A549 (cell line): Measurements from ENCODE around the gene PTPRD. TPM values are rescaled to one million over a fixed set of nuclear protein-coding genes. Genes with fewer than 3 reads are reported as not detected.

Experiments used
- ATAC-seq, 2 experiments: fragments of 200-7000 bp in 1 of 2; fragments of >200 bp in 1 of 2; cut with Nextera tagmentation in 1 of 2; cut with Tn5 transposase in 1 of 2; 3 replicates each; pipeline versions ENCODE4 v1.8.0 to v1.9.1; 2018 to 2020; ENCODE audit warnings: mild to moderate bottlenecking in 1 of 2, moderate library complexity in 1 of 2
- CTCF ChIA-PET: fragments of 300-600 bp; sonication (Branson Sonifier 250); formaldehyde crosslinking; extraction: SDS; loops from one replicate; lab custom pipeline; 2021; ENCODE audit warnings: antibody characterized with exemption, inconsistent platforms; lab: Yijun Ruan, JAX
- POLR2A ChIA-PET: fragments of 350-600 bp; formaldehyde crosslinking; extraction: SDS; loops from one replicate; lab custom pipeline; 2021; ENCODE audit warnings: antibody characterized with exemption, inconsistent platforms; lab: Yijun Ruan, JAX
- DNase-seq, 2 experiments: peaks; one replicate each; pipeline versions ENCODE4 v3.0.0 to v3.0.0-alpha.2; 2011 to 2016; ENCODE audit warnings: low read depth in 1 of 2, low spot score in 1 of 2
- FAIRE-seq: peaks from 2 replicates; lab custom pipeline; 2011; peaks lifted over from hg19 to GRCh38; lab: Jason Lieb, UNC
- H3K27ac ChIP-seq, 2 experiments: fragments of >200 bp; sonication (Bioruptor Twin); formaldehyde crosslinking; 3 replicates each; pipeline ENCODE4 v1.5.1; 2016 to 2017
- H3K4me1 ChIP-seq: fragments of >200 bp; sonication (Bioruptor Twin); formaldehyde crosslinking; 3 replicates; pipeline ENCODE4 v1.6.1; 2016
- H3K4me2 ChIP-seq: fragments of >200 bp; sonication (Bioruptor Twin); formaldehyde crosslinking; 3 replicates; pipeline ENCODE4 v1.6.1; 2016
- H3K4me3 ChIP-seq: fragments of >200 bp; sonication (Bioruptor Twin); formaldehyde crosslinking; 3 replicates; pipeline ENCODE4 v1.5.1; 2016
- H3K9me3 ChIP-seq: fragments of >200 bp; sonication (Bioruptor Twin); formaldehyde crosslinking; 3 replicates; pipeline ENCODE4 v1.6.1; 2016
- BHLHE40 ChIP-seq: IDR thresholded peaks from 2 replicates; pipeline ENCODE4 v1.6.1; 2012; ENCODE audit warnings: low read depth, low read length, inconsistent platforms
- CBX2 ChIP-seq: fragments of 200-600 bp; sonication (generic); IDR thresholded peaks from 2 replicates; pipeline ENCODE4 v1.6.1; 2016; ENCODE audit warnings: low read depth, mild to moderate bottlenecking, borderline replicate concordance
- CHD4 ChIP-seq: fragments of 200-600 bp; sonication (generic); IDR thresholded peaks from 2 replicates; pipeline ENCODE4 v1.6.1; 2016; ENCODE audit warnings: antibody characterized with exemption, mild to moderate bottlenecking, borderline replicate concordance
- EHMT2 ChIP-seq: fragments of 200-600 bp; sonication (generic); IDR thresholded peaks from 2 replicates; pipeline ENCODE4 v1.6.1; 2016; ENCODE audit warnings: antibody characterized with exemption, low read depth, mild to moderate bottlenecking, moderate library complexity
- GATA3 ChIP-seq: IDR thresholded peaks from 2 replicates; pipeline ENCODE4 v1.6.1; 2012; ENCODE audit warnings: borderline replicate concordance
- HDAC2 ChIP-seq: fragments of 200-600 bp; sonication (generic); IDR thresholded peaks from 2 replicates; pipeline ENCODE4 v1.6.1; 2016
- HEYL ChIP-seq: fragments of 250-450 bp; sonication (Bioruptor Pico); IDR thresholded peaks from 2 replicates; pipeline ENCODE4 v1.8.0; 2021; ENCODE audit warnings: mild to moderate bottlenecking, moderate library complexity
- HOXA7 ChIP-seq: fragments of 250-450 bp; sonication (Bioruptor Pico); IDR thresholded peaks from 2 replicates; pipeline ENCODE4 v1.5.0; 2020; ENCODE audit warnings: mild to moderate bottlenecking, moderate library complexity
- HOXB13 ChIP-seq: fragments of 250-450 bp; sonication (Bioruptor Pico); IDR thresholded peaks from 2 replicates; pipeline ENCODE4 v1.5.0; 2020; ENCODE audit warnings: low read depth, mild to moderate bottlenecking, moderate library complexity
- NFE2L2 ChIP-seq: fragments of 150-350 bp; conservative IDR thresholded peaks from 2 replicates; pipeline ENCODE4 v1.6.1; 2014; ENCODE audit warnings: low read length
- NPAS2 ChIP-seq: fragments of 250-450 bp; sonication (Bioruptor Pico); IDR thresholded peaks from 2 replicates; pipeline ENCODE4 v1.8.0; 2022; ENCODE audit warnings: mild to moderate bottlenecking, moderate library complexity, borderline replicate concordance
- PHF8 ChIP-seq: fragments of 200-600 bp; sonication (generic); IDR thresholded peaks from 2 replicates; pipeline ENCODE4 v1.6.1; 2016; ENCODE audit warnings: low read depth, mild to moderate bottlenecking, antibody characterized with exemption, moderate library complexity, borderline replicate concordance
- ZC3H11A ChIP-seq: fragments of 450-650 bp; IDR thresholded peaks from 2 replicates; pipeline ENCODE4 v1.6.1; 2014; ENCODE audit warnings: antibody characterized with exemption, mild to moderate bottlenecking
- ZSCAN20 ChIP-seq: fragments of 250-450 bp; sonication (Bioruptor Pico); IDR thresholded peaks from 2 replicates; pipeline ENCODE4 v1.8.0; 2022; ENCODE audit warnings: mild to moderate bottlenecking, moderate library complexity
- WGBS: methylation state at CpG from one replicate; pipeline ENCODE4 v1.1.6; 2017; ENCODE audit errors: missing lambda C conversion rate; 5-methylcytosine and 5-hydroxymethylcytosine counted together
- polyA plus RNA-seq, 4 experiments: library from polyadenylated mRNA; depleted of rRNA in 3 of 4; stranded (reverse); fragments of >200 nt; fragmentation: RNase III in 1 of 4; extraction: RNeasy Plus Mini Kit Qiagen cat#74134 plus additional on column Dnase treatment in 1 of 4; gene quantifications; 2 replicates in 3 of 4; 3 replicates in 1 of 4; pipeline ENCODE4 v1.2.3, GENCODE V29; 2011 to 2017
- TF ChIP-seq, protein P1 (sequence below): fragments of 150-350 bp; IDR thresholded peaks from 2 replicates; pipeline ENCODE4 v1.6.1; 2014; ENCODE audit warnings: low read depth, mild to moderate bottlenecking, low read length
- TF ChIP-seq, protein P2 (sequence below): IDR thresholded peaks from 2 replicates; pipeline ENCODE4 v1.6.1; 2012; ENCODE audit warnings: low read depth, borderline replicate concordance
- TF ChIP-seq, protein P3 (sequence below): fragments of >200 bp; sonication (Bioruptor Twin); formaldehyde crosslinking; IDR thresholded peaks from 3 replicates; pipeline ENCODE4 v1.6.1; 2016
- TF ChIP-seq, protein P4 (sequence below): fragments of 250-450 bp; sonication (Bioruptor Pico); IDR thresholded peaks from 2 replicates; pipeline ENCODE4 v1.5.0; 2020; ENCODE audit warnings: low read depth, mild to moderate bottlenecking, moderate library complexity
- TF ChIP-seq, protein P5 (sequence below): fragments of 450-650 bp; IDR thresholded peaks from 2 replicates; pipeline ENCODE4 v1.6.1; 2014; ENCODE audit warnings: antibody characterized with exemption

Gene PTPRD
- polyA plus RNA-seq, 2 of the 4 experiments (the other 2 are of a cell fraction): 0.39 to 1.3 TPM

DNA sequence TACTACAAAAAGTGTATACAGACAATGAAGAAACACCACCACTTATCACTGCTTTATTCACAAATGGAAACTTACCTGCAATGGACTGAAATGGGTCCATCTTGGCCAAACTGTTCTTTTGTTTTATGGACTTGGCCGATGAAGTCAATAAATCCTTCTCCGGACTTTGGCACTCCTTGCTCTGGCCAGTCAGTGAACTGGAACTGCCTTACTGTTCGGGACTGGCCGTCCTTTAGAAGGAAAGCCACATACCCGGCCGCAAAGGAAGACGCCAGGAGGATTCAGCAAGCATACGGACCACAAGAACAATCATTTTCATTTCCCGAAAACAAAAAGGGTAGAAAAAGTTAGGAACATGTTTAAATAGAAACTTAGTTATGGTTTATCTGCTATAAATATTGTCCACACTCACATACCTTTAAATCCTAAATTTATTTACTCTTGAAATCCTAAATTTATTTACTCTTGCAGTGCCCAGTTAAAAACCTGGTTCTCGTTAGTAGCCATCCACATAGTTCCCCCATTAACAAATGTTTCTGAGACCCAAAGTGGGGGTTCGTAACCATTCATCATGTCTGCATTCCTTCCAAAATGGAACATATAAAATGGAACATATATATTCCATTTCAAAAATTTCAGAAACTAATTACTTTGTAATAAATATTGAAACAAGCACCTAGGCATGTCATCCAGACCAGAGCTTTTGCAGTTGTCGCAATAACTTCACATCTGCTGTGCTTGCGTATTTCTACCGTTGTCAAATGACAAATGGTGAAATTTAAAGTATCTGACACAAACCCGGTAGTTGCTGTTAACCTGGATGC lies 2281.1 kb downstream of the PTPRD start:
- Histone ChIP-seq H3K27ac (no peak overlapping the region), H3K4me2 (no peak overlapping the region), H3K4me3 (no peak overlapping the region), H3K4me1 (no peaks in the 10 kb centered on the region), H3K9me3 (no peaks in the 10 kb centered on the region)
- no peak for FAIRE-seq
- no peak for ATAC-seq
- WGBS: 13% methylated on average over 15 of the region's 15 CpGs
- TF ChIP-seq ZSCAN20 (CRISPR knock-in tag) (no peak), NFE2L2 (no peak), NPAS2 (CRISPR knock-in tag) (no peak)
- TF ChIP-seq, protein P1, sequence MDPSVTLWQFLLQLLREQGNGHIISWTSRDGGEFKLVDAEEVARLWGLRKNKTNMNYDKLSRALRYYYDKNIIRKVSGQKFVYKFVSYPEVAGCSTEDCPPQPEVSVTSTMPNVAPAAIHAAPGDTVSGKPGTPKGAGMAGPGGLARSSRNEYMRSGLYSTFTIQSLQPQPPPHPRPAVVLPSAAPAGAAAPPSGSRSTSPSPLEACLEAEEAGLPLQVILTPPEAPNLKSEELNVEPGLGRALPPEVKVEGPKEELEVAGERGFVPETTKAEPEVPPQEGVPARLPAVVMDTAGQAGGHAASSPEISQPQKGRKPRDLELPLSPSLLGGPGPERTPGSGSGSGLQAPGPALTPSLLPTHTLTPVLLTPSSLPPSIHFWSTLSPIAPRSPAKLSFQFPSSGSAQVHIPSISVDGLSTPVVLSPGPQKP: no peak
- no peak for DNase-seq
- CTCF ChIA-PET: no interaction called here
- POLR2A ChIA-PET: no interaction called here

DNA sequence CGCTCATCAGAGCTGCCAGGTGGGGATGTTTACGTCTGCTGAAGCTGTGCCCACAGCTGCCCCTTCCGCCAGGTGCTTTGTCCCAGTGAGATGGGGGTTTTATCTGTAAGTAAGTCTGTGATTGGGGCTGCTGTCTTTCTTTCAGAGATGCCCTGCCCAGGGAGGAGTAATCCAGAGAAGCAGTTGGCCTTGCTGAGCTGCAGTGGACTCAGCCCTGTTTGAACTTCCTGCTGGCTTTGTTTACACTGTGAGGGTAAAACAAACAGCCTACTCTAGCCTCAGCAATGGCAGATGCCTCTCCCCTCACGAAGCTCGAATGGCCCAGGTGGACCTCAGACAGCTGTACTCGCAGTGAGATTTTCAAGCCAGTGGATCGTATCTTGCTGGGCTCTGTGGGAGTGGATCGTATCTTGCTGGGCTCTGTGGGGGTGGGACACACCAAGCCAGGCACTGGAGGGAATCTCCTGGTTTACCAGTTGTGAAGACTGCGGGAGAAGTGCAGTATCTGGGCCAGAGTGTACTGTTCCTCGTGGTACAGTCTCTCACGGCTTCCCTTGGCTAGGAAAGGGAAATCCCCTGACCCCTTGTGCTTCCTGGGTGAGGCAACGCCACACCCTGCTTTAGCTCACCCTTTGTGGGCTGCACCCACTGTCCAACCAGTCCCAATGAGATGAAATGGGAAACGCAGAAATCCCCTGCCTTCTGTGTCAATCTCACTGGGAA lies 2283.1 kb downstream of the PTPRD start:
- no peak for FAIRE-seq
- no peak for DNase-seq
- no peak for ATAC-seq
- H3K4me2 ChIP-seq: no peak overlapping the region
- ChIA-PET POLR2A (no interaction called here), CTCF (no interaction called here)
- no peak overlapping the region for H3K4me3 ChIP-seq
- TF ChIP-seq GATA3: no peak
- no peak for TF ChIP-seq PHF8
- TF ChIP-seq, protein P2, sequence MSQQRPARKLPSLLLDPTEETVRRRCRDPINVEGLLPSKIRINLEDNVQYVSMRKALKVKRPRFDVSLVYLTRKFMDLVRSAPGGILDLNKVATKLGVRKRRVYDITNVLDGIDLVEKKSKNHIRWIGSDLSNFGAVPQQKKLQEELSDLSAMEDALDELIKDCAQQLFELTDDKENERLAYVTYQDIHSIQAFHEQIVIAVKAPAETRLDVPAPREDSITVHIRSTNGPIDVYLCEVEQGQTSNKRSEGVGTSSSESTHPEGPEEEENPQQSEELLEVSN: no peak
- TF ChIP-seq, protein P1: no peak
- TF ChIP-seq, protein P3, sequence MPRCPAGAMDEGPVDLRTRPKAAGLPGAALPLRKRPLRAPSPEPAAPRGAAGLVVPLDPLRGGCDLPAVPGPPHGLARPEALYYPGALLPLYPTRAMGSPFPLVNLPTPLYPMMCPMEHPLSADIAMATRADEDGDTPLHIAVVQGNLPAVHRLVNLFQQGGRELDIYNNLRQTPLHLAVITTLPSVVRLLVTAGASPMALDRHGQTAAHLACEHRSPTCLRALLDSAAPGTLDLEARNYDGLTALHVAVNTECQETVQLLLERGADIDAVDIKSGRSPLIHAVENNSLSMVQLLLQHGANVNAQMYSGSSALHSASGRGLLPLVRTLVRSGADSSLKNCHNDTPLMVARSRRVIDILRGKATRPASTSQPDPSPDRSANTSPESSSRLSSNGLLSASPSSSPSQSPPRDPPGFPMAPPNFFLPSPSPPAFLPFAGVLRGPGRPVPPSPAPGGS: no peak
- TF ChIP-seq, protein P4, sequence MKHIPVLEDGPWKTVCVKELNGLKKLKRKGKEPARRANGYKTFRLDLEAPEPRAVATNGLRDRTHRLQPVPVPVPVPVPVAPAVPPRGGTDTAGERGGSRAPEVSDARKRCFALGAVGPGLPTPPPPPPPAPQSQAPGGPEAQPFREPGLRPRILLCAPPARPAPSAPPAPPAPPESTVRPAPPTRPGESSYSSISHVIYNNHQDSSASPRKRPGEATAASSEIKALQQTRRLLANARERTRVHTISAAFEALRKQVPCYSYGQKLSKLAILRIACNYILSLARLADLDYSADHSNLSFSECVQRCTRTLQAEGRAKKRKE (CRISPR knock-in tag): no peak
- no peak for TF ChIP-seq CBX2
- no peak for TF ChIP-seq BHLHE40
- no peak for TF ChIP-seq EHMT2
- TF ChIP-seq CHD4: no peak
- TF ChIP-seq ZC3H11A: no peak
- TF ChIP-seq, protein P5, sequence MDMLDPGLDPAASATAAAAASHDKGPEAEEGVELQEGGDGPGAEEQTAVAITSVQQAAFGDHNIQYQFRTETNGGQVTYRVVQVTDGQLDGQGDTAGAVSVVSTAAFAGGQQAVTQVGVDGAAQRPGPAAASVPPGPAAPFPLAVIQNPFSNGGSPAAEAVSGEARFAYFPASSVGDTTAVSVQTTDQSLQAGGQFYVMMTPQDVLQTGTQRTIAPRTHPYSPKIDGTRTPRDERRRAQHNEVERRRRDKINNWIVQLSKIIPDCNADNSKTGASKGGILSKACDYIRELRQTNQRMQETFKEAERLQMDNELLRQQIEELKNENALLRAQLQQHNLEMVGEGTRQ: no peak
- TF ChIP-seq HDAC2: no peak
- TF ChIP-seq HEYL (CRISPR knock-in tag): no peak
- no peak for TF ChIP-seq HOXB13 (CRISPR knock-in tag)
- no peak for TF ChIP-seq HOXA7 (CRISPR knock-in tag)
- no peaks in the 10 kb centered on the region for H3K9me3 ChIP-seq
- H3K4me1 ChIP-seq: no peaks in the 10 kb centered on the region
- 3% methylated on average over 10 of the region's 13 CpGs for WGBS
- H3K27ac ChIP-seq: no peak overlapping the region
